ENCODE measurements around the gene THSD8.

DNA sequence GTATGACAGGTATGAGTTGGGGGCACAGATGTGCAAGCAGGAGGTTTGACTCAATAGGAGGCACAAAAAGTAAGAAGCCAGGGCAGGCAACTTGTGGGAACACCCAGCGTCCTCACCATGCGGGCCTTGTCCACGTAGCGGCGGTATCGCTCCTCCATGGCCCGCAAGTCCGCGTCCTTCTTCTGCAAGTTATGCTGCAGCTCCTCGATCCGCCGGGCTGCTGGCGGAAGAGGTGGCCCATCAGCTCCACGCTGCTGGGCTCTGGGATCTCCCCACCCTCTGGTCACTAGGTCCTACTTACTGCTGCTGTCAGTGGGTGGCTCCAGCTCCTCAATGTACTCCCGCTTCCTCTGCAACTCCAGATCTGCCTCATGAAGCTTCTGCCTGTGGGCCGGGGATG is 37.2 kb upstream of the THSD8 start:
- TF ChIP-seq, protein P1, sequence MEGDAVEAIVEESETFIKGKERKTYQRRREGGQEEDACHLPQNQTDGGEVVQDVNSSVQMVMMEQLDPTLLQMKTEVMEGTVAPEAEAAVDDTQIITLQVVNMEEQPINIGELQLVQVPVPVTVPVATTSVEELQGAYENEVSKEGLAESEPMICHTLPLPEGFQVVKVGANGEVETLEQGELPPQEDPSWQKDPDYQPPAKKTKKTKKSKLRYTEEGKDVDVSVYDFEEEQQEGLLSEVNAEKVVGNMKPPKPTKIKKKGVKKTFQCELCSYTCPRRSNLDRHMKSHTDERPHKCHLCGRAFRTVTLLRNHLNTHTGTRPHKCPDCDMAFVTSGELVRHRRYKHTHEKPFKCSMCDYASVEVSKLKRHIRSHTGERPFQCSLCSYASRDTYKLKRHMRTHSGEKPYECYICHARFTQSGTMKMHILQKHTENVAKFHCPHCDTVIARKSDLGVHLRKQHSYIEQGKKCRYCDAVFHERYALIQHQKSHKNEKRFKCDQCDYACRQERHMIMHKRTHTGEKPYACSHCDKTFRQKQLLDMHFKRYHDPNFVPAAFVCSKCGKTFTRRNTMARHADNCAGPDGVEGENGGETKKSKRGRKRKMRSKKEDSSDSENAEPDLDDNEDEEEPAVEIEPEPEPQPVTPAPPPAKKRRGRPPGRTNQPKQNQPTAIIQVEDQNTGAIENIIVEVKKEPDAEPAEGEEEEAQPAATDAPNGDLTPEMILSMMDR (IDR thresholded peaks at IDR 0.05) = no peak
- no peak for TF ChIP-seq POLR2A (IDR thresholded peaks at IDR 0.05; ENCODE audit: low read depth)
- TF ChIP-seq EP300 (IDR thresholded peaks at IDR 0.05) = no peak
- no peak for TF ChIP-seq POLR2AphosphoS5 (IDR thresholded peaks at IDR 0.05)
